Large intestine (tissue), 3 donors: ENCODE results near the gene SMYD3. TPM values are rescaled to one million over a fixed set of nuclear protein-coding genes. Genes with fewer than 3 reads are reported as not detected.

Source experiments
- DNase-seq, 2 donors: peaks; one replicate each; pipeline versions ENCODE4 v3.0.0 to v3.0.0-alpha.2; 2013
- H3K27ac ChIP-seq: one replicate; pipeline ENCODE4 v1.5.1; 2013; ENCODE audit warnings: low read length
- H3K27me3 ChIP-seq: 2 replicates; pipeline ENCODE4 v1.6.1; 2013; ENCODE audit warnings: low read length; ENCODE audit not compliant: control insufficient read depth, insufficient read depth
- H3K36me3 ChIP-seq: 2 replicates; pipeline ENCODE4 v1.6.1; 2013; ENCODE audit warnings: low read length; ENCODE audit not compliant: control insufficient read depth, insufficient read depth
- H3K4me1 ChIP-seq: one replicate; pipeline ENCODE4 v1.6.1; 2013; ENCODE audit warnings: low read length; ENCODE audit not compliant: control insufficient read depth, insufficient read depth
- H3K4me3 ChIP-seq: one replicate; pipeline ENCODE4 v1.5.1; 2013; ENCODE audit warnings: low read length
- H3K9me3 ChIP-seq: one replicate; pipeline ENCODE4 v1.6.1; 2013; ENCODE audit warnings: mild to moderate bottlenecking, low read depth, low read length, moderate library complexity; ENCODE audit not compliant: control insufficient read depth
- WGBS: methylation state at CpG from one replicate; pipeline ENCODE4 v1.1.5; 2013; ENCODE audit warnings: low lambda C conversion rate; ENCODE audit not compliant: insufficient coverage; 5-methylcytosine and 5-hydroxymethylcytosine counted together
- polyA plus RNA-seq: library from polyadenylated mRNA; unstranded; fragments of 120-200 nt; gene quantifications from one replicate; pipeline ENCODE4 v1.2.1, GENCODE V29; 2013

SMYD3 gene
- polyA plus RNA-seq, 1 donor: 12.0 TPM

DNA sequence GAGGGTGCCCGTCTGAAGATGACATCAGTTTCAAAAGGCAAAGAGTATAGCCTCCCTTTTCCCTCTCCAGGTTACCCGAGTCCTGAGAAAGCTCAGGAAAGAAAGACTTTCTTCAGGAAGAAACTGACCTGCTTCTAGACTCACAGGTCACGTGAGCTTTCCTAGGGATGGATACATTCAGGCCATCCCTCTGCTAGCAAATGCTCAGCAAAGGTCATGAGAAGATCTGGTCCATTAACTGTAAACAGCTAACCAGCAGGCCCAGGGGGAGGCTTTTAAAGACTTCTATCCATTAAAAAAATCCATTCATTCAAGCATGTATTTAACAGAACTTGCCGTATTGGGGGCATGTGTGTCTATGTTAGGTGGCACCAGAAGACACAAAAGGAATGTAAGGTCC is 746.8 kb downstream of the SMYD3 start:
- no peak for DNase-seq
- no peaks in the 10 kb centered on the region for H3K4me1 ChIP-seq
- no peaks in the 10 kb centered on the region for H3K36me3 ChIP-seq
- no CpG with 5 or more reads among the region's 4 CpGs for WGBS
- no peaks in the 10 kb centered on the region for H3K27me3 ChIP-seq
- no peak overlapping the region for H3K27ac ChIP-seq
- no peak overlapping the region for H3K4me3 ChIP-seq
- no peaks in the 10 kb centered on the region for H3K9me3 ChIP-seq

DNA sequence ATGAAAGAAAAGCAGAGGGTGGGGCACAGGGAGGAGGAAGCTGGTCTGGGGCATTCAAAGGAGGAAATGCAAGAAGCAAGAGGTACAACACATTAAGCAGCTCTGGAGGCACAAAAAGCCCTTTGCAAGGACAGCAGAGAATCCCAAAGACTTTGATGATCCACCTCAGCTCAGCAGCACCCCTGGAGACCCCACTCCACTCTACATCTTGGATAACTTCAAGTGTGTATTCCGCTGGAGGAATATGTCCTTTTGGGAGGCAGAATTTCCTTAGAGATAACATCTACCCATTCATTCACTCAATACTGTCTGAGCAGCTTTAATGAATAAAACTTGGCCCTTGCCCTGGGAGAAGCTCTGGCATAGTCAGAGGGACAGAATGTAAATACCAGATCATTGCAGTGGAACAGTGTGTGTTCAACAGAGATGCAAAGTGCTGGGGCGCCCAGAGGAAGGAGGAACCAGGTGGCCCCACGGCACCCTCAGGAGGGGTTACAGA is 752.6 kb downstream of the SMYD3 start:
- no peak overlapping the region for H3K27ac ChIP-seq
- no peaks in the 10 kb centered on the region for H3K27me3 ChIP-seq
- no peak for DNase-seq
- no peaks in the 10 kb centered on the region for H3K4me1 ChIP-seq
- no CpG with 5 or more reads among the region's 3 CpGs for WGBS
- H3K36me3 ChIP-seq: no peaks in the 10 kb centered on the region
- no peaks in the 10 kb centered on the region for H3K9me3 ChIP-seq
- H3K4me3 ChIP-seq: no peak overlapping the region

DNA sequence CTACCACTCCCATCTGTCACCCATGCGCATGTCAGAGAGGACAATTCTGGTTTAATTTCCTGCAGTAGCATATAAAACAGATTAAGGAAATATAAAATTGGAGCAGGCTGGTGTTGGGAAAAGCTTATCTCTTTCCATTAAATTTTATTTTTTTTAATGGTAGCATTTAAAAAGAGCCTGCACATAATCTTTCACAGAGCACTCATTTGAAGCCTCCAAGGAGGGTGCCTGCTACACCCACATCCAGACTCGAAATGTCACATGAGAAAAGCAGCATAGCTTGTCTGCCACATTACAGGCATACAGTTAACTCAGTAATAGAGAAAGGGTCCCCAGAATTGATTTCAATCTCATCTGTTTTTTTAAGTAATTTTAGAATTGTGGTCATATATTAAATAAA is 753.3 kb downstream of the SMYD3 start:
- Histone ChIP-seq H3K9me3 (no peaks in the 10 kb centered on the region), H3K27me3 (no peaks in the 10 kb centered on the region), H3K27ac (no peak overlapping the region), H3K36me3 (no peaks in the 10 kb centered on the region), H3K4me1 (no peaks in the 10 kb centered on the region), H3K4me3 (no peak overlapping the region)
- WGBS: no CpG with 5 or more reads among the region's 2 CpGs
- no peak for DNase-seq

DNA sequence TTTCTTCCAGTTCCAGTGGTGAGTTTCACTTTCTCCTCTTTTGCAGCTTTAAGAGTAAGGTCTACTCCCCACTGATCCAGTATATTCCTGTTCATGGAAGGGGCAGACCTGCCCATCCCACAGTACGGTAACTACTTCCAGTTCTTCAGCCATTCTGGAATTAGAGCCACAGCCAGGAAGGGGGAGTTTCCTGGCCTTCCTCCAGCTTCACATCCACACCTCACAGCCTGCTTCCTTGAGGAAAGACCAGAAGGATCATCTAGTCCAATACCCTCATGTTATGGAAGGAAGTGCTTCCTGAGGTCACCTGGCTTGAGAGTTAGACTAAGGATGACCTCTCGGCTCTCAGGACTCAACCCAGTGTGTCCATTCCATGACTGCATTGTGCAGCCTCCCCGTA is 754.5 kb downstream of the SMYD3 start:
- Histone ChIP-seq H3K36me3 (peaks cover 3% of the 10 kb centered on the region), H3K27ac (no peak overlapping the region), H3K27me3 (no peaks in the 10 kb centered on the region), H3K9me3 (no peaks in the 10 kb centered on the region), H3K4me1 (no peaks in the 10 kb centered on the region), H3K4me3 (no peak overlapping the region)
- no peak for DNase-seq
- WGBS: no CpG with 5 or more reads among the region's 3 CpGs

DNA sequence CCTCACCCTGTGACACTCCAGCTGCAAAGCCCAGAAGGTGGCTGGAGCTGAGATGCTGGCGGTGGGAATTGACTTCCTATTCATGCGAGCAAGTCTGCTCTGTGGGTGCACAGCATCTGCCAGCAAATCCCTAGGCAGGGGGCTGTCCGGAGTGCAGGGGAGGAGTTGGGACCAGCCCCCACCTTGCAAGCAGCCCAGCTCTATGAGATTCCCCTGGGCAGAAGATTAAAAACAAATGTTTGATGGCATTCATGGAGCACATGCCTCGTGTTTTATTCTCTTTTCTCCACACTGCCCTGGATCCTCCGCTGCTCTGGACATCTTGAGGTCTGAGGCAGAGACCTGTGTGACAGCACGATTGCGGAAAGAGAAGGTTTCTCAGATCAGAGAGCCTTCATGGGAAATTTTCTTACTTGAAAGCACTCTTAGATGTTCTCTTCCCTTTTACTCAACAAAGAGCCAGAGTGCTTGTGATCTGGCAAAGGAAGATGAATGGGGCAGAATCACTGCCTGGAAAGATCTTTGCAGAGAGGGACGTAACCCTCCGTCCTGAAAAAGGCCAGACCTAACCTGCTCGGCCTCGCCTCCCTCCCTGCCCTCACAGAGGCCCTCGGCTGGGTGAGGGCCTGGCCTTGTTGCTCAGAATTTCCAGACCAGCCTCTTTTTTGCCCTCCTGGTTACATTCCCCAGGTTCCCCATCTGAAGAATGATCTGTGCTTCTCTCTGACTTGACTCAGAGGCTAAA is 755.2 kb downstream of the SMYD3 start:
- H3K4me1 ChIP-seq: no peaks in the 10 kb centered on the region
- DNase-seq: no peak
- H3K9me3 ChIP-seq: no peaks in the 10 kb centered on the region
- peaks cover 3% of the 10 kb centered on the region for H3K36me3 ChIP-seq
- no peak overlapping the region for H3K27ac ChIP-seq
- no CpG with 5 or more reads among the region's 12 CpGs for WGBS
- H3K27me3 ChIP-seq: no peaks in the 10 kb centered on the region
- H3K4me3 ChIP-seq: no peak overlapping the region

DNA sequence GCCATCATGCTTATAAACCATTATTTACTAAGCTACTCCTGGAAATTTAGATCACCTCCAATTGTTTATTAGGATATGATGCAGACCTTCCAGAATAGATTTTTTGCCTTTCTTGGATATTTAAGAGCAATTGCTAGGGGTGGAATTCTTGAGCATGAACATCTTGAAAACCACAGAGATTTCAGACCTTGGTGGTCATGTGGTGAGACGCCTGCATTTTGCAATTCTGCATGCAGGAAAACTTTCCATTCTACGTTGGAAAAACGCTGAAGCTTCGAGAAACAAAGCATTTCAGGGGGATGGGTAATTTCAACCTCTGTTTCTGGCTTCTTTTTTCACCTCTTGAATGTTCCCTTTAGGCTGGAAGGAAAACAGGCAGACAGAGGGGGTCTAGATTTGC is 756.0 kb downstream of the SMYD3 start:
- Histone ChIP-seq H3K27ac (no peak overlapping the region), H3K9me3 (no peaks in the 10 kb centered on the region), H3K4me3 (no peak overlapping the region), H3K4me1 (no peaks in the 10 kb centered on the region), H3K36me3 (peaks cover 3% of the 10 kb centered on the region), H3K27me3 (no peaks in the 10 kb centered on the region)
- 70% methylated on average over 2 of the region's 4 CpGs for WGBS
- no peak for DNase-seq

DNA sequence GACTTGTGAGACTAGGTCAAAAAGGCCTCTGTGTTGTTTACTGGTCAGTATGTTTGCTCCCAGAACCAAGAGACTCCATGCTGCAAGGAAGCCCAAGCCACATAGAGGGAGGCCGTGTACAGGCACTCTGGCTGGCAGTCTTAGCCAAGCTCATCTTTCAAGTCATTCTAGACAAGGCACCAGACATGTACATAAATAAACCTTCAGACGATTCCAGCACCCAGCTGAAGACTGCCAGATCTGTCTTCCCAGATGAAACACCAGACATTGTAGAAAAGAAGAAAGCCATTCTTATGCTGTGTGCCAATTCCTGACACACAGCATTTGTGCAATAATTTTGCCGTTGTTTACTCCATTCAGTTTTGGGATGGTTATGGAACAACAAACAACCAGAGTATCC is 756.8 kb downstream of the SMYD3 start:
- DNase-seq: no peak
- Histone ChIP-seq H3K27me3 (no peaks in the 10 kb centered on the region), H3K4me3 (no peak overlapping the region), H3K36me3 (peaks cover 3% of the 10 kb centered on the region), H3K4me1 (no peaks in the 10 kb centered on the region), H3K27ac (no peak overlapping the region), H3K9me3 (no peaks in the 10 kb centered on the region)
- no CpG with 5 or more reads among the region's 3 CpGs for WGBS

DNA sequence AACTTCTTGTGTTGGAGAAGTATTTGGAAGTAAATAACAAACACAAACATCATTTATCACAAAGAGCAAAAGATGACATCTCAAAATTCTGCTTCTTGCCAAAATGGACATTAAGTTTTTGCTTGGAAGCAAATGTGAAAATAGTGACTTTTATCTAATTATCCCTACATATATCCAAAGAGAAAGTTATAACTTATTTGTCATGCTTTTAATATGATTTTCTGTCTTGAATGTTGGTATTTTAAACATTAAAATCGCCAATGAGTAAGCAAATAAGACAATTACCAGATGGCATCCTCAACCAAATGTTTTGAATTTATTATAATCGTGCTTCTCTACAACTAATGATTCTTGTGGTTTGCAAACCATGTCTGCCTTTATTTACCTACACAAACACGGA is 758.0 kb downstream of the SMYD3 start:
- WGBS: 100% methylated on average over 1 of the region's 3 CpGs
- Histone ChIP-seq H3K9me3 (no peaks in the 10 kb centered on the region), H3K4me1 (no peaks in the 10 kb centered on the region), H3K27me3 (no peaks in the 10 kb centered on the region), H3K27ac (no peak overlapping the region), H3K4me3 (no peak overlapping the region), H3K36me3 (peaks cover 3% of the 10 kb centered on the region)
- no peak for DNase-seq

DNA sequence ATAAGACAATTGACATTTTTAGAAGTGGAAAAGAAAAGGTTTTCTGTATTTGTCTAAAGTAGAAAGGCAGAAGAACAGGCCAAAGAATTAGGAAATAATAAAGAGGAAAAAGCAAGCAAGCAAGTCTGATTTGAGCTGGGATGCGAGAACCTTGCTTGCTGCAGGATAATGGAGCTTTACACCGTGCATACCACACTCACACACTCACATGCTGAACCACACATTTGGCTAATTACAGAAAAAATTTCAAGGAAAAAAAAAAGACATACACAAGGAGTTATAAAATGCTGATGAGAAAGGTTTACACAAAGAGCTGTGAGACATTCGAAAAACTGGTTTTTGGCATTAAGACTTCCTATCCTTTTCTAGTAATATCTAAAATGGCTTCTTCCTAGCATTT is 758.4 kb downstream of the SMYD3 start:
- no peak for DNase-seq
- Histone ChIP-seq H3K36me3 (peaks cover 3% of the 10 kb centered on the region), H3K4me1 (no peaks in the 10 kb centered on the region), H3K9me3 (no peaks in the 10 kb centered on the region), H3K4me3 (no peak overlapping the region), H3K27me3 (no peaks in the 10 kb centered on the region), H3K27ac (no peak overlapping the region)
- WGBS: no CpG with 5 or more reads among the region's 3 CpGs

DNA sequence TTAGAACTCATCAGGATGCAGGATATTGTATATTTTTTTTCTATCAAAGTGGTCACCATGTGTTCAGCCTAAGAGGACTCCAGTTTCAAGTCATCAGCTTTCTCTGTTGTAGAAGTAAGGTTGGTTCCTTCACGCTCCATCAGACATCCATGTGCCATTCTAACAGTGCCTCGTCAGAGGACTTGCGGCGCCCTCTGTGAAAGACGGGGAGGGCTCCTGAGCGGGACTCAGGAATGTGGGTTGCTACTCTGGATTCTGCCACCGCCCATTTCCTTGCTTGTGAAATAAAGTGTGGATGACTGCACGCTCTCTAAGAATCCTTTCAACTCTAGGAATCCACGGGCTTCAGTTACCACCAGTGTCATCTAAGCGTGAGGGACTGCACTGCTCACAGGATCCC is 758.8 kb downstream of the SMYD3 start:
- Histone ChIP-seq H3K9me3 (no peaks in the 10 kb centered on the region), H3K27ac (no peak overlapping the region), H3K27me3 (no peaks in the 10 kb centered on the region), H3K36me3 (peaks cover 3% of the 10 kb centered on the region), H3K4me3 (no peak overlapping the region), H3K4me1 (no peaks in the 10 kb centered on the region)
- WGBS: no CpG with 5 or more reads among the region's 10 CpGs
- no peak for DNase-seq

DNA sequence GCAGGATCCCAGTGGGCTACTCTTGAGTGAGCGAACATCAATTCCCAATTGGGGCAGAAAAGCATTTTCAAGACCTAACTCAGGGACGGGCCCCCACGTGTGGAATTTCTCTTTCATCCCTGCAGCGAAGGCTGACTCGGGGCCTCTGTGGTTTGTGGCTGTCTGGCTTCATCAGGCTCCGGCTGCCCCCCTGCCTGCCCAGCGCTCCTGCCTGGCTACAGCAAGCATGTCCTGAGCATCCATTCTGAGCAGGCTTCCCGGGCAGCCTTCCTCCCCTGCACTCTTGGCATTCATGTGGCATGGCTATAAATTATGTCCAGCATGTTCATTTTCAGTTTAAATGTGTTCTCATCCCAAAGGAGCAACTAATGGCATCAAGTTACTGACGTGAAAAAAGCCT is 764.2 kb downstream of the SMYD3 start:
- no CpG with 5 or more reads among the region's 9 CpGs for WGBS
- Histone ChIP-seq H3K4me3 (no peak overlapping the region), H3K36me3 (no peaks in the 10 kb centered on the region), H3K4me1 (no peaks in the 10 kb centered on the region), H3K9me3 (no peaks in the 10 kb centered on the region), H3K27me3 (no peaks in the 10 kb centered on the region), H3K27ac (no peak overlapping the region)
- no peak for DNase-seq
